IMR-90 (cell line): ENCODE data around the gene SERPIND1.

Experiments
- CEBPB ChIP-seq: IDR thresholded peaks from 2 replicates; pipeline ENCODE4 v1.6.1; 2012; ENCODE audit warnings: low read depth, low read length, improper control_type of control experiment
- CTCF ChIP-seq: conservative IDR thresholded peaks from 2 replicates; pipeline ENCODE4 v1.5.1; 2012; ENCODE audit warnings: mild to moderate bottlenecking, low read depth, low read length, improper control_type of control experiment
- FOS ChIP-seq: fragments of 150-350 bp; IDR thresholded peaks from 2 replicates; pipeline ENCODE4 v1.6.1; 2016; ENCODE audit warnings: low read depth, low read length
- MAFK ChIP-seq: IDR thresholded peaks from 2 replicates; pipeline ENCODE4 v1.6.1; 2012; ENCODE audit warnings: low read depth, low read length, improper control_type of control experiment
- POLR2A ChIP-seq: IDR thresholded peaks from 2 replicates; pipeline ENCODE4 v1.6.1; 2012; ENCODE audit warnings: mild to moderate bottlenecking, low read depth, low read length
- RFX5 ChIP-seq: IDR thresholded peaks from 2 replicates; pipeline ENCODE4 v1.8.0; 2012; ENCODE audit warnings: low read depth, mild to moderate bottlenecking, low read length, moderate library complexity

- TF ChIP-seq POLR2A (no peak), CTCF (no peak), FOS (no peak), CEBPB (no peak), RFX5 (no peak), MAFK (no peak)
Measured at GRCh38 chr22:20799449-20799848, 25.5 kb downstream of the SERPIND1 start.
